Choroid plexus epithelial cell (primary cell): ENCODE measurements around the gene PHF1.

ENCODE experiments used
- DNase-seq: peaks from one replicate; pipeline ENCODE4 v3.0.0-alpha.2; 2010; ENCODE audit warnings: low read depth
- H3K4me3 ChIP-seq: 2 replicates; pipeline ENCODE4 v1.5.1; 2011; ENCODE audit warnings: low read depth, mild to moderate bottlenecking, control low read depth, low read length, moderate library complexity
- CTCF ChIP-seq: conservative IDR thresholded peaks from 2 replicates; pipeline ENCODE4 v1.5.1; 2011; ENCODE audit warnings: low read depth, mild to moderate bottlenecking, control low read depth, inconsistent platforms, low read length, moderate library complexity

The PHF1 gene

GRCh38 chr6:33432546-33432945 lies 21.7 kb downstream of the PHF1 start:
- no peak for DNase-seq
- H3K4me3 ChIP-seq: no peak overlapping the region
- no peak for TF ChIP-seq CTCF

GRCh38 chr6:33433001-33433543 lies 22.3 kb downstream of the PHF1 start:
- no peak overlapping the region for H3K4me3 ChIP-seq
- TF ChIP-seq CTCF: no peak
- DNase-seq: no peak

GRCh38 chr6:33433544-33434191 lies 22.9 kb downstream of the PHF1 start:
- no peak overlapping the region for H3K4me3 ChIP-seq

GRCh38 chr6:33434961-33435360 lies 24.1 kb downstream of the PHF1 start:
- DNase-seq: no peak
- H3K4me3 ChIP-seq: no peak overlapping the region
- no peak for TF ChIP-seq CTCF

More at GRCh38 chr6:33433544-33434191, 22.9 kb downstream of the PHF1 start:
- TF ChIP-seq CTCF: no peak
- peak; percentile 43 for DNase-seq

- TF ChIP-seq CTCF: no peak
- no peak for DNase-seq
- no peak overlapping the region for H3K4me3 ChIP-seq
These were observed 26.9 kb downstream of the PHF1 start for GRCh38 chr6:33437666-33438065.

GRCh38 chr6:33438978-33439594 lies 28.3 kb downstream of the PHF1 start:
- no peak for TF ChIP-seq CTCF
- H3K4me3 ChIP-seq: no peak overlapping the region
- DNase-seq: no peak
